A549 (cell line): Measurements from ENCODE around the gene METAP2.

Source experiments
- CBX2 ChIP-seq: fragments of 200-600 bp; sonication (generic); IDR thresholded peaks from 2 replicates; pipeline ENCODE4 v1.6.1; 2016; ENCODE audit warnings: low read depth, mild to moderate bottlenecking, borderline replicate concordance
- CTCF ChIP-seq: fragments of >200 bp; sonication (Bioruptor Twin); formaldehyde crosslinking; IDR thresholded peaks from 3 replicates; pipeline ENCODE4 v1.5.1; 2016
- MAFK ChIP-seq: fragments of 450-650 bp; IDR thresholded peaks from 2 replicates; pipeline ENCODE4 v1.6.1; 2014; ENCODE audit not compliant: partially characterized antibody
- POLR2A ChIP-seq: IDR thresholded peaks from 2 replicates; pipeline ENCODE4 v1.6.1; 2012; ENCODE audit warnings: mild to moderate bottlenecking, low read length
- SMC3 ChIP-seq: fragments of >200 bp; sonication (Bioruptor Twin); formaldehyde crosslinking; IDR thresholded peaks from 3 replicates; pipeline ENCODE4 v1.6.1; 2018; ENCODE audit warnings: inconsistent platforms

- TF ChIP-seq CTCF, result no peak
- no peak for TF ChIP-seq MAFK
- no peak for TF ChIP-seq SMC3
- TF ChIP-seq POLR2A, result no peak
- no peak for TF ChIP-seq CBX2
Measured at GRCh38 chr12:95518944-95519343, 45.0 kb downstream of the METAP2 start.
